Thoracic aorta (tissue), 2 donors: Measurements from ENCODE around the gene JPH3. TPM values are rescaled to one million over a fixed set of nuclear protein-coding genes. Genes with fewer than 3 reads are reported as not detected.

Source experiments
- ATAC-seq: fragments of 150-250 bp; one replicate; pipeline ENCODE4 v1.8.0; 2017; ENCODE audit warnings: low read depth; ENCODE audit not compliant: insufficient number of reproducible peaks, low FRiP score
- DNase-seq: peaks from one replicate; pipeline ENCODE4 v3.0.0-alpha.2; 2020; ENCODE audit warnings: low spot score
- H3K27ac ChIP-seq, 2 donors: fragments of 200-600 bp; sonication (generic); 1 replicate in 1 of 2; 2 replicates in 1 of 2; pipeline ENCODE4 v1.5.1; 2016; ENCODE audit warnings: mild to moderate bottlenecking in 2 of 2, moderate library complexity in 2 of 2
- H3K27me3 ChIP-seq: fragments of 200-600 bp; sonication (generic); replicated peaks from 2 replicates; pipeline ENCODE4 v1.6.0; 2016; ENCODE audit warnings: mild to moderate bottlenecking; ENCODE audit not compliant: insufficient read depth
- H3K36me3 ChIP-seq: fragments of 200-600 bp; sonication (generic); one replicate; pipeline ENCODE4 v1.5.1; 2016
- H3K4me1 ChIP-seq, 2 donors: fragments of 200-600 bp; sonication (generic); 1 replicate in 1 of 2; 2 replicates in 1 of 2; pipeline versions ENCODE4 v1.5.1 to v1.6.0; 2016; ENCODE audit warnings: low read depth in 2 of 2, mild to moderate bottlenecking in 1 of 2; ENCODE audit not compliant: control insufficient read depth in 1 of 2
- H3K4me3 ChIP-seq: fragments of 200-600 bp; sonication (generic); 2 replicates; pipeline ENCODE4 v1.5.1; 2016; ENCODE audit warnings: mild to moderate bottlenecking
- H3K9me3 ChIP-seq: fragments of 200-600 bp; sonication (generic); 2 replicates; pipeline ENCODE4 v1.5.1; 2016
- CTCF ChIP-seq: fragments of 200-600 bp; sonication (generic); IDR thresholded peaks from one replicate; pipeline ENCODE4 v1.5.1; 2019; ENCODE audit warnings: antibody characterized with exemption
- total RNA-seq, 2 donors: library from RNA; depleted of rRNA; stranded (reverse); fragments of >200 nt; gene quantifications; one replicate each; pipeline versions ENCODE4 v1.1.0 to v1.2.3, GENCODE V29; 2016

JPH3 gene
- total RNA-seq, 2 donors from 2014 or later, result not detected

DNA sequence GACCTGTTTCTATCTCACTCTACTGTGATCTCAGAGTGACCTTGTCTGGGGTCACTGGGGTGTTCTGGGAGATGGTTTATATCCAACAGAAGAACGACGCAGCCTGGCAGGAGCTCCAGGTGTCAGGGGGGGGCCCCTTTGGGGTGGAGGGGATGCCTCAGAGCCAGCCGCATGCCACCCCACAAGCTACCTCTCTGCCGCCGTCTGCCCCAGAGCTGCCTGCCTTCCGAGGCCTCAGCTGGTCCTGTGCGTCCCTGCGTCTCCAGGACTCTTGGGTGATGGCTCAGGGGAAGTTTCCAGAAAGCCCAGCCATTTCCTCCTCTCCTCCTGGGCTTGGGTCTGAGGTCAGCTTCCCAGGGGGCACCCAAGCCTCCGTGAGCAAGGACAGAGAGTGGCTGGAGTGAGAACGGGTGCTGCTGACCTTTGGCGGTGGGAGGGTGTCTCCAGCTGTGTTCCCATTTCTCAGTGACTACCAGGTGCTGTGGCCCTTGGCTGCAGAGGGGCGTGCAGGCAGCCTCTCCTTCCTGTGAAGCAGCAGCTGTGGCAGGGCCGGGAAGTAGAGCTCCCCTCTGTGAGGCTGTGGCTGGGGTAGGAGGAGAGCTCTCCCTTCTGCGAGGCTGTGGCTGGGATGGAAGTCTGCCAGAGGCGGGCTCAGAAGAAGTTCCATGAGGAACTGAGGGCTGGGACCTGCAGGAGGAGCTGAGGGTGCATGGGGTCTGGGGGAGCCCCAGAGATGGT lies 19.8 kb downstream of the JPH3 start:
- Histone ChIP-seq H3K9me3 (no peaks in the 10 kb centered on the region), H3K4me1 (no peaks in the 10 kb centered on the region), H3K27me3 (no peaks in the 10 kb centered on the region), H3K27ac (no peak overlapping the region), H3K36me3 (no peaks in the 10 kb centered on the region), H3K4me3 (no peak overlapping the region)
- ATAC-seq, result no peak
- no peak for TF ChIP-seq CTCF
- no peak for DNase-seq

DNA sequence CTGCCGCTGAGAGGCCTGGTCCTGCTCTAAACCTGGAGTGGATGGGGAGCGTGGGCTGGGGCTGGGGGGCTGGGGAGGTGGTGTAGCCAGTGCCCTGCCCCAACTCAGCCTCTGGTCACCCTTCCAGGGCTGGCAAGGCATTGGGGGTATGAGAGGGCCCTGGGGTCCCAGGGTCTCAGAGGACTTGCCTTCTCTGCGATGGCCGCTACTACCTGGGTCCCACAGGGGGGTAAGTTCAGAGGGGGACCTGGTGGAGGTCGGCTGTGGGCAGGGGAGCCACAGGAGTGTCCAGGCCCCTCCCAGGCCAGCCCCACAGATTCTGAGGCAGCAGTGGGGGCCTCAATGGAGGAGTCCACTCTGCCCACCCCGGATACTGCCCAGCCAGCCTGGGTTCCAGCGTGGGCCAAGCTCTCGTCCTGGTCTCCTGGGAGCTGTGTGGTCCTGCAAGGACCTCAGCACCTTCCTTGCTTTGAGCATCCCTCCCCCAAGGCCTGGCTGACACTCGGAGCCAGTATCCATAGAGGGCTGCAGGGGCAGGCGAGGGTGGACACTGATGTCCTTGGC lies 20.5 kb downstream of the JPH3 start:
- H3K9me3 ChIP-seq, result no peaks in the 10 kb centered on the region
- no peak overlapping the region for H3K27ac ChIP-seq
- ATAC-seq (no peak), DNase-seq (no peak)
- H3K36me3 ChIP-seq, result no peaks in the 10 kb centered on the region
- H3K27me3 ChIP-seq, result no peaks in the 10 kb centered on the region
- H3K4me3 ChIP-seq, result no peak overlapping the region
- no peaks in the 10 kb centered on the region for H3K4me1 ChIP-seq
- TF ChIP-seq CTCF, result no peak

DNA sequence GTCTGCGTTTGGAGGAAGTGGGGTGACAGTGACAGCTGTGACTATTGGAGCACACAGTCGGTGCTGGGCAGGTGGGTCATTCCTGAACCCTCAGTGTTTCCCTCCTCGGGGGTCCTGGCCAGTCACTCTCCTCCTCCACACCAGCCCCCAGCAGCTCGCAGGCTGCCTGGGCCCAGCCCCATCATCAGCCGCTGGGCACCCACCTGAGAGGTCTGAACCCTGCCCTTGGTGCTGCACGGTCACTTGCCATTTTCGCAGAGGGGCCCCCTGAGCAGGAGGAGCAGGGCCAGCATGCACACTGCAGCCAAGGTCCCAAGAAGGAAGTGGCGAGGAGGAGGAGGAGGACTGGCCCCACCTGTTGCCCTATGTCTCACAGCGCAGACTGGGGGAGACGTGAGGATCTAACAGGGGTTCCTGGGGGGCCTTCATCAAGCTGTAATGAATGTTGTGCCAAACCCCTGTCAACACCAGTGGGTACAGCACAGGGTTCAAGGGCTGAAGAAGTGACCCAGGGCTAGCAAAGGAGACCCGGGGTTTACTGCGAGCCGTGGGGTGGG lies 23.0 kb downstream of the JPH3 start:
- Histone ChIP-seq H3K27ac (no peak overlapping the region), H3K4me3 (no peak overlapping the region), H3K9me3 (no peaks in the 10 kb centered on the region), H3K36me3 (no peaks in the 10 kb centered on the region), H3K4me1 (no peaks in the 10 kb centered on the region), H3K27me3 (no peaks in the 10 kb centered on the region)
- no peak for DNase-seq
- no peak for ATAC-seq
- TF ChIP-seq CTCF, result no peak

GRCh38 chr16:87626401-87626800 lies 24.1 kb downstream of the JPH3 start:
- ATAC-seq (no peak), DNase-seq (no peak)
- no peaks in the 10 kb centered on the region for H3K9me3 ChIP-seq
- no peaks in the 10 kb centered on the region for H3K27me3 ChIP-seq
- no peak overlapping the region for H3K27ac ChIP-seq
- H3K36me3 ChIP-seq, result no peaks in the 10 kb centered on the region
- H3K4me3 ChIP-seq, result no peak overlapping the region
- H3K4me1 ChIP-seq, result no peaks in the 10 kb centered on the region
- TF ChIP-seq CTCF, result no peak

- H3K9me3 ChIP-seq, result no peaks in the 10 kb centered on the region
- no peak overlapping the region for H3K27ac ChIP-seq
- H3K27me3 ChIP-seq, result no peaks in the 10 kb centered on the region
- no peak for TF ChIP-seq CTCF
- no peaks in the 10 kb centered on the region for H3K4me1 ChIP-seq
- DNase-seq (no peak), ATAC-seq (no peak)
- H3K36me3 ChIP-seq, result no peaks in the 10 kb centered on the region
- H3K4me3 ChIP-seq, result no peak overlapping the region
Observed at GRCh38 chr16:87626905-87627304, 24.6 kb downstream of the JPH3 start.
